ENCODE results near the gene SEC31A.

The SEC31A gene

DNA sequence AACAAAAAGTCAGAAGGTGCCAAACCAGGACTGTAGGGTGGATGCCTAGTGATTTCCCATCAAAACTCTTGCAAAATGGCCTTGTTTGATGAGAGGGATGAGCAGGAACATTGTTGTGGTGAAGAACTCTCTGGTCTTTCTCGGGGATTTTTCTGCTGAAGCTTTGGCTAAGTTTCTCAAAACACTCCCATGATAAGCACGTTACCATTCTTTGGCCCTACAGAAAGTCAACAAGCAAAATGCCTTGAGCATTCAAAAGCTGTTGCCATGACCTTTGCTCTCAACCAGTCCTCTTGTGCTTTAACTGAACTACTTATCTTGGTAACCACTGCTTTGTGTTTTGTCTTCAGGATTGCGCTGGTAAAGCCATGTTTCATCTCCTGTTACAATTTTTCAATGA is 3.0 kb upstream of the SEC31A start:
- Histone ChIP-seq H3K9me3 (ENCODE audit: insufficient read depth, low read length) (no peaks in the 10 kb centered on the region), H3K36me3 (ENCODE audit: insufficient read depth, insufficient read length, low read length) (peaks cover 57% of the 10 kb centered on the region), H3K27me3 (ENCODE audit: insufficient read depth, insufficient read length) (no peaks in the 10 kb centered on the region), H3K4me3 (ENCODE audit: insufficient read length, low read depth) (no peak overlapping the region), H3K9ac (ENCODE audit: insufficient read length, low read depth) (no peak overlapping the region), H3K4me1 (ENCODE audit: insufficient read depth, insufficient read length) (no peaks in the 10 kb centered on the region)
- no peak for DNase-seq (ENCODE audit: low read depth, low spot score)
- no peak for TF ChIP-seq YY1 (IDR thresholded peaks at IDR 0.05; ENCODE audit: insufficient read depth, insufficient read length)
- TF ChIP-seq ZNF274 (IDR thresholded peaks at IDR 0.05; ENCODE audit: low read depth, low read length), result no peak
- no peak for TF ChIP-seq SUZ12 (IDR thresholded peaks at IDR 0.05; ENCODE audit: extremely low read depth, insufficient read depth, insufficient read length)

DNA sequence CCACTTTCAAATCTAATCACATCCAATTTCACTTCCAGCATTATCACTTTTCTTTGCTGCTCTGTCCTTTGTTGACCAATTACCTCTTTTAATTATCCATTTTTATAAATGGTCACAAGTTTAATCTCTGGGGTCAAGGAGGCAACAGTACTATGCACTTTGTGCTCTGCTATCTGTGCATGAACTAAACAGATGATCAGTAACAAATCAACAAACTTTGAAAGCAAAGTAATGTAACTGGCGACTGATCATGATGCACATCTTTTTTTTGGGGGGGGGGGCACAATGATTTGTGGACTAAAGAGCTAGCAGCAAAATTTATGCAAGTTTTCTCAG is 1.5 kb upstream of the SEC31A start:
- Histone ChIP-seq H3K27me3 (ENCODE audit: insufficient read depth, insufficient read length) (no peaks in the 10 kb centered on the region), H3K4me1 (ENCODE audit: insufficient read depth, insufficient read length) (no peaks in the 10 kb centered on the region), H3K9me3 (ENCODE audit: insufficient read depth, low read length) (no peaks in the 10 kb centered on the region), H3K36me3 (ENCODE audit: insufficient read depth, insufficient read length, low read length) (peaks cover 54% of the 10 kb centered on the region), H3K4me3 (ENCODE audit: insufficient read length, low read depth) (no peak overlapping the region), H3K9ac (ENCODE audit: insufficient read length, low read depth) (no peak overlapping the region)
- TF ChIP-seq SUZ12 (IDR thresholded peaks at IDR 0.05; ENCODE audit: extremely low read depth, insufficient read depth, insufficient read length) (no peak), ZNF274 (IDR thresholded peaks at IDR 0.05; ENCODE audit: low read depth, low read length) (no peak), YY1 (IDR thresholded peaks at IDR 0.05; ENCODE audit: insufficient read depth, insufficient read length) (no peak)
- DNase-seq (ENCODE audit: low read depth, low spot score), result no peak

DNA sequence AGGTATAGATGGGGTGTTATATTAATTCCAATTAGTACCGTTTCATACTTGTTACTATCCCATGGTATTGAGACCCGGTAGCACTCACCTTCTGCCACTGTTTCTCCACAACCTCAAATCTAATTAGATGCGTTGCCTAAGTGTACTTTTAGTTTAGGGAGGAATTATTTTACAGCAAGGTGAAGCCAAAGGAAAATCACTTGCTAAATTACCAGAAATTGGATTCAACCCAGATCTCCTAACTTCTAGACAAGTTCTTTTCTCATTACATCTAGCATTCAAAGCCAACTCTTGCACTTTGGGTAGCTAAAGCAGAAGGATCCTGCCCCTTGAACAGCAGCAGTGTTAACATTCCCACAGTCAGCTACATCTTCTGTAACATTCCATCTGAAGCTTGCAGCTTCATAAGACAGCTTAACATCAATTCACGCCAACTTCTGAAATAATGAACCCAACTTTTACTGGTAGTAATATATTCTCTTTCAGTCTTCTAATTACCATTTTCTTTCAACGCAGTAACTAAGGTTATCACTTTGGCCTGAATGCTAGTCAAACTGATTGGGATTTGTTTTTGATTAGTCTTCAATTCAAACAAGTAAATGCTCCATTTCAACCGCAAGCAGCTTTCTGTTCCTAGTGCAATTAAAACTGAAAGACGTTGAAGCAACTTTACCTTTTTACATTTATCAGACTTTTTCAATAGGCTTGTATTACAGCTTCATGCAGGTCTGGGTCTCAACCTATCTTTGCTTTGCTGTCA is 934 bp upstream of the SEC31A start:
- DNase-seq (ENCODE audit: low read depth, low spot score), result no peak
- TF ChIP-seq ZNF274 (IDR thresholded peaks at IDR 0.05; ENCODE audit: low read depth, low read length), result no peak
- Histone ChIP-seq H3K27me3 (ENCODE audit: insufficient read depth, insufficient read length) (no peaks in the 10 kb centered on the region), H3K36me3 (ENCODE audit: insufficient read depth, insufficient read length, low read length) (peaks cover 52% of the 10 kb centered on the region), H3K4me1 (ENCODE audit: insufficient read depth, insufficient read length) (no peaks in the 10 kb centered on the region), H3K4me3 (ENCODE audit: insufficient read length, low read depth) (peak overlapping the region; percentile 75), H3K9ac (ENCODE audit: insufficient read length, low read depth) (peak overlapping the region; percentile 93), H3K9me3 (ENCODE audit: insufficient read depth, low read length) (no peaks in the 10 kb centered on the region)

DNA sequence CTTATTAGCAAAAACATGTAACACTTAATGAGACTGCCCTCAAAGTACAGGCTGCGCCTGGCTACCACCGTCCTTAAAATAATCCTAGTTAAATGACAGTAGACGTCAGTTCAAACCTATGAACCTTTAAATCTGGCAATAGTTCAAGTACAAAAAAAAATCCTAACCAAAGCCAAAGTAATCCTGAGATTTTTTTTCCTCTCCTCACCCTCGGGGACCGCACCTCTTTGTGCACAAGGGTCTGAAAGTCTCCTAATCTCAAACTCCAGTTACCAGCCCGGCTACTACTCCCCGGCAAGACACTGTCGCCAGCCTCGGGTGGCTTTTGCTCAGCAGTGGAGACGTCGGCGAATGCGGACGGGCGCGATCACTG is 439 bp downstream of the SEC31A start:
- no peak for DNase-seq (ENCODE audit: low read depth, low spot score)
- TF ChIP-seq SUZ12 (IDR thresholded peaks at IDR 0.05; ENCODE audit: extremely low read depth, insufficient read depth, insufficient read length) (no peak), YY1 (IDR thresholded peaks at IDR 0.05; ENCODE audit: insufficient read depth, insufficient read length) (no peak), ZNF274 (IDR thresholded peaks at IDR 0.05; ENCODE audit: low read depth, low read length) (no peak)
- H3K27me3 ChIP-seq (ENCODE audit: insufficient read depth, insufficient read length), result no peaks in the 10 kb centered on the region

DNA sequence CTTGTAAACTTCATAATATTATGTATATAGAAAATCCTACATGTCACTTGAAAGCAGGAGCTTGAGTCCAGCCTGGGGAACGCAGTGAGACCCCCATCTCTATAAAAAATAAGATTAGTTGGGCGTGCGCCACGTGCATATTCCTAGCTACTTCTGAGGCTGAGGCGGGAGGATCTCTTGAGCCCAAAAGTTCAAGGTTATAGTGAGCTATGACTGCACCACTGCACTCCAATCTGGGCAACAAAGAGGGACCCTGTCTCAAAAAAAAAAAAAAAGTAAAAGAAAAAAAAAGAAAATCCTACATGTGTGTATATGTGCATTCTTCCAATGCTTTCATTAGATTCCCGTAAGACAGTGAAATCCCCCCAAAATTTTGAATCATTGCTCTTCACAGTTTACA is 1.7 kb downstream of the SEC31A start:
- no peak for TF ChIP-seq SUZ12 (IDR thresholded peaks at IDR 0.05; ENCODE audit: extremely low read depth, insufficient read depth, insufficient read length)
- TF ChIP-seq YY1 (IDR thresholded peaks at IDR 0.05; ENCODE audit: insufficient read depth, insufficient read length), result no peak
- no peak for TF ChIP-seq ZNF274 (IDR thresholded peaks at IDR 0.05; ENCODE audit: low read depth, low read length)
- H3K9me3 ChIP-seq (ENCODE audit: insufficient read depth, low read length), result no peaks in the 10 kb centered on the region
- H3K36me3 ChIP-seq (ENCODE audit: insufficient read depth, insufficient read length, low read length), result peaks cover 37% of the 10 kb centered on the region
- DNase-seq (ENCODE audit: low read depth, low spot score), result no peak
- H3K4me3 ChIP-seq (ENCODE audit: insufficient read length, low read depth), result peak overlapping the region; percentile 8
- H3K9ac ChIP-seq (ENCODE audit: insufficient read length, low read depth), result no peak overlapping the region
- no peaks in the 10 kb centered on the region for H3K4me1 ChIP-seq (ENCODE audit: insufficient read depth, insufficient read length)
- no peaks in the 10 kb centered on the region for H3K27me3 ChIP-seq (ENCODE audit: insufficient read depth, insufficient read length)

More for the DNA sequence above, 439 bp downstream of the SEC31A start:
- H3K4me3 ChIP-seq (ENCODE audit: insufficient read length, low read depth), result peak overlapping the region; percentile 84
- H3K4me1 ChIP-seq (ENCODE audit: insufficient read depth, insufficient read length), result no peaks in the 10 kb centered on the region
- H3K9me3 ChIP-seq (ENCODE audit: insufficient read depth, low read length), result no peaks in the 10 kb centered on the region
- peak overlapping the region; percentile 81 for H3K9ac ChIP-seq (ENCODE audit: insufficient read length, low read depth)
- H3K36me3 ChIP-seq (ENCODE audit: insufficient read depth, insufficient read length, low read length), result peaks cover 46% of the 10 kb centered on the region

DNA sequence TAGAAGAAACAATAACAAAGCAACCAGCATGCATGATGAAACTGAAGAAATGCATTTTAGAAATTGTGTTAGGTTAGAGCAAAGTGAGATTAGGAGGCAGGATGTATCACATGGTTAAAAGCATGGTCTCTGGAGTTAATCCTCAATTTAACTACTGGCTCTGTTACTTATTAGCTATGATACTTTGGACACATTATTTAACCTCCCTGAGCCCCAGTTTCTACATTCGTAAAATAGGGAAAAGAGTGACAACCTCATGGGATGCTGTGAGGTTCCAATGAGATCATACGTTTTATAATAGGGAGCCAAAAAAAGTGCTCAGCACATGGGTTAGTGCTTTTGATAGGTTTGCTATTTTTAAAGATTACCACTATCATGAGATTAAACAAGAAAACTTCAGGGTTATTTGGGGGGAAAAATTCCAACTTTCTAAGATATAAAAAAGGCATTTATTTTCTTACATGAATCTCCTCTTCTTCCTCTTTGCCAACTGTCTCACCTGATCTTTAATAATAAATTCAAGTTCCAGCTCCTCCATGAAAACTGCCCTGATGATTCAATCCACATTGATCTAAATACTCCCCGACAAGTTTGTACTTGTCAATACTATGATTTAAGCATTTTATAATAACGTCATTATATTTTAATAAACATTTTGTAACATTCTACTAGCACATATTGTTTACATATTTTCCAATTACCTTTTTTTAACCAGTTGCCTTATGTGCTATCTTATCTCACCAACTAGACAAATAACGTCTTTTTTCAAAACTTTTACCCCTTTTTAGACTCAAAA is 4.6 kb downstream of the SEC31A start:
- no peaks in the 10 kb centered on the region for H3K27me3 ChIP-seq (ENCODE audit: insufficient read depth, insufficient read length)
- no peak for TF ChIP-seq SUZ12 (IDR thresholded peaks at IDR 0.05; ENCODE audit: extremely low read depth, insufficient read depth, insufficient read length)
- H3K36me3 ChIP-seq (ENCODE audit: insufficient read depth, insufficient read length, low read length), result peaks cover 30% of the 10 kb centered on the region
- no peaks in the 10 kb centered on the region for H3K9me3 ChIP-seq (ENCODE audit: insufficient read depth, low read length)
- H3K4me3 ChIP-seq (ENCODE audit: insufficient read length, low read depth), result no peak overlapping the region
- DNase-seq (ENCODE audit: low read depth, low spot score), result no peak
- no peaks in the 10 kb centered on the region for H3K4me1 ChIP-seq (ENCODE audit: insufficient read depth, insufficient read length)
- H3K9ac ChIP-seq (ENCODE audit: insufficient read length, low read depth), result no peak overlapping the region

DNA sequence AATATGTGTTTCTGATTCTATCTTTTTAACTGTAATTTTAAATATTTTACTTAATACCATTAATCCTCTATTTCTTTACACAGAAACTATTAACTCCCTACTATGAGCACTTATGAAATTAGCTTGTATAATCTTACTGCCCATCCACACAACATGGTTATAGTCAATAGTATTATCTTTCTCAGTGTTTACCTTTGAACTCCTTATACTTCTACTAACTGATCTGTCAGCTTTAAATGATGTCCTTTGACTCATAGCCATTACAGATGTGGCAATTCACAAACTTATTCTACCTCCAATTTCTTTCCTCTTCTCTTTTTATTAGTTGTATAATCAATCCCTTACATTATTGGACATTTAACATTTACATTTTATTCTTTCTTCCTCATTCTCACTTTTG is 5.5 kb downstream of the SEC31A start:
- Histone ChIP-seq H3K27me3 (ENCODE audit: insufficient read depth, insufficient read length) (no peaks in the 10 kb centered on the region), H3K4me1 (ENCODE audit: insufficient read depth, insufficient read length) (no peaks in the 10 kb centered on the region), H3K4me3 (ENCODE audit: insufficient read length, low read depth) (no peak overlapping the region), H3K36me3 (ENCODE audit: insufficient read depth, insufficient read length, low read length) (peaks cover 37% of the 10 kb centered on the region), H3K9me3 (ENCODE audit: insufficient read depth, low read length) (no peaks in the 10 kb centered on the region), H3K9ac (ENCODE audit: insufficient read length, low read depth) (no peak overlapping the region)
- no peak for DNase-seq (ENCODE audit: low read depth, low spot score)
- TF ChIP-seq ZNF274 (IDR thresholded peaks at IDR 0.05; ENCODE audit: low read depth, low read length), result no peak
- TF ChIP-seq SUZ12 (IDR thresholded peaks at IDR 0.05; ENCODE audit: extremely low read depth, insufficient read depth, insufficient read length), result no peak
- no peak for TF ChIP-seq YY1 (IDR thresholded peaks at IDR 0.05; ENCODE audit: insufficient read depth, insufficient read length)

All from NT2/D1 (cell line).